Mesothelial cell of epicardium (in vitro differentiated cells): ENCODE measurements around the gene PLPPR3. TPM values are rescaled to one million over a fixed set of nuclear protein-coding genes. Genes with fewer than 3 reads are reported as not detected.
A peak's percentile ranks its signal among the peaks of the same experiment; 100 is the strongest.

Experiments used
- DNase-seq, 2 experiments: peaks; one replicate each; pipeline ENCODE4 v3.0.0; 2021; ENCODE audit warnings: low spot score in 2 of 2; ENCODE audit not compliant: unreplicated experiment in 2 of 2
- H3K27ac Mint-ChIP-seq: 2 replicates; pipeline ENCODE4 v1.8.0; 2021; ENCODE audit warnings: mixed read lengths
- H3K27me3 Mint-ChIP-seq: 2 replicates; pipeline ENCODE4 v1.8.0; 2021; ENCODE audit warnings: low read depth, mixed read lengths
- H3K36me3 Mint-ChIP-seq: 2 replicates; pipeline ENCODE4 v1.8.0; 2021; ENCODE audit warnings: mixed read lengths
- H3K4me1 Mint-ChIP-seq: 2 replicates; pipeline ENCODE4 v1.8.0; 2021; ENCODE audit warnings: mixed read lengths
- H3K4me3 Mint-ChIP-seq: 2 replicates; pipeline ENCODE4 v1.8.0; 2021; ENCODE audit warnings: mild to moderate bottlenecking, moderate library complexity, mixed read lengths
- H3K9me3 Mint-ChIP-seq: 2 replicates; pipeline ENCODE4 v1.8.0; 2021; ENCODE audit warnings: mixed read lengths
- total RNA-seq: library from RNA; stranded (reverse); gene quantifications from 3 replicates; pipeline ENCODE4 v1.2.1, GENCODE V29; 2021
- TF ChIP-seq, protein P1 (sequence below): fragments of 200-600 bp; sonication (generic); IDR thresholded peaks from one replicate; pipeline ENCODE4 v1.5.0; 2021; ENCODE audit warnings: antibody characterized with exemption; ENCODE audit not compliant: unreplicated experiment

Gene PLPPR3
- total RNA-seq, 1 donor from 2014 or later, result 152 TPM

DNA sequence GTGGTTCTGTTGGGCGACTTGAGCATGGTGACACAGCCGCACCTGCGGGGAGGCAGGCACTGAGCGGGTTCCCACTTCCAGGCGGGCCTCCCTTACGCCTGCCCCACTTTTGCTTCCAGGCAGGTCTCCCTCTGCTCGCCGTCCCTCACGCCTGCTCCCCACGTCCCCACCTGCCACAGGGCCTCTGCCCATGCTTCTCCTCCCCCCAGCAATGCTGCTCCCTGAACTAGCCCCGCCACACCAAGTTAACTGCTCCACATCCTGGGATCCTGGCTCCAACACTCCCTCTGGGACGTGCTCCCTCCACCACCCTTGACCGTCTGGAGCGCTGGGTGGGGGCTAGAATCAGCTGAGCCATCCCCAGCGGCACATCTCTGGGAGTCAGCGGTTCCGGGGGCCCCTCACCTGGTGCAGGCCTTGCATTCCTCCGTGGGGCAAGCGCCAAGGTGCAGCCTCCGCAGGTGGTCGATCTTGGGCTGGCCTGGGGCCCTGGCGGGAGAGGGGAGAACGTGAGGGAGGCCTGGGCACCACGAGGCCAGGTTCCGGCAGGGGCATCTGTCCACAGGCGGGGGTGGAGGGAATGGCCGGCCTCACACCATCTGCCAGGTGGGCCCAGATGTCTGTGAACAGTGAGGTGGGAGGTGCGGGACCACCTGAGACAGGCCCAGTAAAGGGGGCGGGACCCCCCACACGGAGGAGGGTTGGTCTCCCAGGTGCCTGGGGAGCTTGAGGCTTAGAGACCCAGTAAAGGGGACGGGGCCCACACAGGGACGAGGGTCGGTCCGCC is 46.9 kb upstream of the PLPPR3 start:
- H3K4me3 Mint-ChIP-seq, result no peak overlapping the region
- peaks cover 2% of the 10 kb centered on the region for H3K4me1 Mint-ChIP-seq
- TF ChIP-seq, protein P1, sequence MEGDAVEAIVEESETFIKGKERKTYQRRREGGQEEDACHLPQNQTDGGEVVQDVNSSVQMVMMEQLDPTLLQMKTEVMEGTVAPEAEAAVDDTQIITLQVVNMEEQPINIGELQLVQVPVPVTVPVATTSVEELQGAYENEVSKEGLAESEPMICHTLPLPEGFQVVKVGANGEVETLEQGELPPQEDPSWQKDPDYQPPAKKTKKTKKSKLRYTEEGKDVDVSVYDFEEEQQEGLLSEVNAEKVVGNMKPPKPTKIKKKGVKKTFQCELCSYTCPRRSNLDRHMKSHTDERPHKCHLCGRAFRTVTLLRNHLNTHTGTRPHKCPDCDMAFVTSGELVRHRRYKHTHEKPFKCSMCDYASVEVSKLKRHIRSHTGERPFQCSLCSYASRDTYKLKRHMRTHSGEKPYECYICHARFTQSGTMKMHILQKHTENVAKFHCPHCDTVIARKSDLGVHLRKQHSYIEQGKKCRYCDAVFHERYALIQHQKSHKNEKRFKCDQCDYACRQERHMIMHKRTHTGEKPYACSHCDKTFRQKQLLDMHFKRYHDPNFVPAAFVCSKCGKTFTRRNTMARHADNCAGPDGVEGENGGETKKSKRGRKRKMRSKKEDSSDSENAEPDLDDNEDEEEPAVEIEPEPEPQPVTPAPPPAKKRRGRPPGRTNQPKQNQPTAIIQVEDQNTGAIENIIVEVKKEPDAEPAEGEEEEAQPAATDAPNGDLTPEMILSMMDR, result no peak
- H3K27ac Mint-ChIP-seq, result peak overlapping the region; percentile 77
- H3K9me3 Mint-ChIP-seq, result no peaks in the 10 kb centered on the region
- DNase-seq, result no peak
- H3K27me3 Mint-ChIP-seq, result peaks cover 3% of the 10 kb centered on the region
- H3K36me3 Mint-ChIP-seq, result peaks cover 19% of the 10 kb centered on the region

DNA sequence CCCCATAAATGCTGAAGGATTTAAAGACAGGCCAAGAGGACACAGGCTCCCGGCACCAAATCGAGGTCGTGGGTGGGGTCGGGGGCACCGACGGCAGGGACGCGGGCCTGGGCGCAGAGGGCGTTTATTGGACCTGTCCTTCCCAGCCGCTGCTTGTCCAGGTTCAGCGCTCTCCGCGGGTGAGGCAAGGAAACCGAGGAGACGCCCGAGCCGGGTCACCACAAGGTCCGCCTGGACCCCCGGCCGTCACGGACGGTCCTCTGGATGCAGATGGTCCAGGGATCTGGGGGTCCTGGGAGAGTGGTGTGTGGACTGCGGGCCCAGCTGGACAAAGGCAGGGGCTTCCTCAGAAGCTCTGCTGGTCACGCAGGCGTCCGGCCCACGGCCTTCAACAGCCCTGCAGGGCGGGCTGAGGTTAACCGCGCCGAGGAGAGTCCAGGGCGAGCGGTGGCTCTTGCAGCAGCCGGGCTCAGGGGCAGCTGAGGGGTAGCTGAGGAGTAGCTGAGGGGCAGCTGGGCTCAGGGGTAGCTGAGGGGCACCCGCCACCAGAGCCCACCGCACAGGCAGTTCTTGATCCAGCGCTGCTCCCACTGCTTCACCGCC is 46.2 kb upstream of the PLPPR3 start:
- peaks cover 19% of the 10 kb centered on the region for H3K36me3 Mint-ChIP-seq
- no peaks in the 10 kb centered on the region for H3K9me3 Mint-ChIP-seq
- TF ChIP-seq, protein P1, result no peak
- peaks cover 2% of the 10 kb centered on the region for H3K4me1 Mint-ChIP-seq
- no peak overlapping the region for H3K27ac Mint-ChIP-seq
- DNase-seq, result no peak
- H3K4me3 Mint-ChIP-seq, result no peak overlapping the region
- H3K27me3 Mint-ChIP-seq, result peaks cover 8% of the 10 kb centered on the region

DNA sequence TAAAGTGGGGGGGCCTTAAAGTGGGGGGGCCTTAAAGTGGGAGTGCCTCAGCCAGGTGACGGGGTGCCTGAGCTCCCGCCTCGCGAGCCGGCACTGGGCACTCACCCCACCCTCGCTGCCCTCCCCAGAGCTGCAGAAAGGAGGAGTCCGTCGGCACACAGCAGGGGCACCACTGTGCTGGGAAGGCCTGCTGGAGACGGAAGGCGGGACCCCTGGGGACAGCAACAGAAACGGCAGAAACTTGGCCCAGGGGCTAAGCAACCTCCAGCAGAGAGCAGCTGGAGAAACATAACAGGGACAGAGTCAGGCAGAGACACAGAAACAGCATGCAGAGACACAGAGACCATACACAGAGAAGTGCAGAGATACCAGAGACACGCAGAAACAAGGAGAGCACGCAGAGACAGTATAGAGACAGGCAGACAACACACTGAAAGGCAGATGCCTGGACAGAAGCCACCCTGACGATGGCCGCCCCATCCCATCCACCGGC is 45.6 kb upstream of the PLPPR3 start:
- Mint-ChIP-seq H3K4me3 (no peak overlapping the region), H3K27ac (no peak overlapping the region), H3K4me1 (peaks cover 2% of the 10 kb centered on the region), H3K9me3 (no peaks in the 10 kb centered on the region), H3K36me3 (peaks cover 19% of the 10 kb centered on the region), H3K27me3 (peaks cover 13% of the 10 kb centered on the region)
- TF ChIP-seq, protein P1, result no peak
- DNase-seq, result no peak

DNA sequence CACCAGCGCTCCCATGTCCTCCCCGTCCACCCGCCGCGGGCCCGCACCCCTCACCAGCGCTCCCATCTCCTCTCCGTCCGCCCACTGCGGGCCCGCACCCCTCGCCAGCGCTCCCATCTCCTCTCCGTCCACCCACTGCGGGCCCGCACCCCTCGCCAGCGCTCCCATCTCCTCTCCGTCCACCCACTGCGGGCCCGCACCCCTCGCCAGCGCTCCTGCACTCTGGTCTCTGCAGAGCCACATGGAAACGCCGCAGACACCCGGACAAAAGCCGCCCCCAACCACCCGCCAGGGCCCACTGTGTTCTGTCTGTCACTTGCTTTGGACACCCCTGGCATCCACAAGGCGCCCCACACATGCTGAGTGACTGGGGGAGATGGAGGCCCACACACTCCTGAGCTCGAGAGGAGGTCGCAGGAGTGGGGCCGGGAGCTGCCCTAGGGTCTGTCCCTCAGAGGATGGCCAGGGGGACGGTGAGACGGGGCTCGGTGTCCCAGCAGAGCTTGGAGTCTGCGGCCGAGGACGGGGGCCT is 45.1 kb upstream of the PLPPR3 start:
- H3K9me3 Mint-ChIP-seq, result no peaks in the 10 kb centered on the region
- H3K4me3 Mint-ChIP-seq, result no peak overlapping the region
- peaks cover 2% of the 10 kb centered on the region for H3K4me1 Mint-ChIP-seq
- H3K27me3 Mint-ChIP-seq, result peaks cover 13% of the 10 kb centered on the region
- DNase-seq, result no peak
- peaks cover 19% of the 10 kb centered on the region for H3K36me3 Mint-ChIP-seq
- TF ChIP-seq, protein P1, result no peak
- H3K27ac Mint-ChIP-seq, result no peak overlapping the region

DNA sequence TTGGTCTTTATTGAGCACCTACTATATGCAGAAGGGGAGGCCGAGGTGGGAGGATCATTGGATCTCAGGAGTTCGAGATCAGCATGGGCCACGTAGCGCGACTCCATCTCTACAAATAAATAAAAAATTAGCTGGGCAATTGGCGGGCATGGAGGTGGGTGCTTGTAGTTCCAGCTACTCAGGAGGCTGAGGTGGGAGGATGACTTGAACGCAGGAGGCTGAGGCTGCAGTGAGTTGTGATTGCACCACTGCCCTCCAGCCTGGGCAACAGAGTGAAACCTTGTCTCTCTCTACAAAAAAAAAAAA is 41.5 kb upstream of the PLPPR3 start:
- Mint-ChIP-seq H3K27ac (no peak overlapping the region), H3K4me3 (no peak overlapping the region), H3K4me1 (no peaks in the 10 kb centered on the region), H3K9me3 (no peaks in the 10 kb centered on the region), H3K27me3 (peaks cover 28% of the 10 kb centered on the region), H3K36me3 (peaks cover 10% of the 10 kb centered on the region)
- no peak for DNase-seq
- TF ChIP-seq, protein P1, result no peak
